Measurements from ENCODE around the gene DPP6.

Gene DPP6

DNA sequence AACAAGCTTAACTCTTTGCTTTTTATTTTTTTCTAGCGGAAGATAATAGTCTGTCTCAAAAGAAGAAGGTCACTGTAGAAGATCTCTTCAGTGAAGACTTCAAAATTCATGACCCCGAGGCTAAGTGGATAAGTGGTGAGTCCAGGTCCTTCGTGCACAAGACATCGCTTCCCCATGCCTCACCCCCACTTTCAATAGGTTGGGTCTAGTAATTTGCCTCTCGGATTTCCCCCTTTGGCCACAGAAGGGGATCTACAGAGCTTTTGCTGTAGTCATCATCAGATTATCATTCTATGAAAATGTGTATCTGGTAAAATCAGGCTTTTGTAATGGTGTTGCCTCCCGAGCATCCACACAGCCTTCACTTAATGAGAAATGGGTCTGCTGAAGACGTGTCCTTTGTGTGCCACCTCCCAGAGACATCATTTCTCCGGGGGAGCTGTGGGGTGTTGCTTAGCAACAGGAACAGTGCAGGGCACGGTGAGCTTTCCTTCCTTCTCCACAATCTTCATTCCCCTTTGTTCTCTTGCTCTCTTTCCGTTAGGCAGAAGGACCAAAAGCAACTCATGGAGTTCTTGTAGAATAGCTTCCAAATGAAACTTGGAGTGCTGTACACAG is 422.8 kb downstream of the DPP6 start:
- DNase-seq: no peak

DNA sequence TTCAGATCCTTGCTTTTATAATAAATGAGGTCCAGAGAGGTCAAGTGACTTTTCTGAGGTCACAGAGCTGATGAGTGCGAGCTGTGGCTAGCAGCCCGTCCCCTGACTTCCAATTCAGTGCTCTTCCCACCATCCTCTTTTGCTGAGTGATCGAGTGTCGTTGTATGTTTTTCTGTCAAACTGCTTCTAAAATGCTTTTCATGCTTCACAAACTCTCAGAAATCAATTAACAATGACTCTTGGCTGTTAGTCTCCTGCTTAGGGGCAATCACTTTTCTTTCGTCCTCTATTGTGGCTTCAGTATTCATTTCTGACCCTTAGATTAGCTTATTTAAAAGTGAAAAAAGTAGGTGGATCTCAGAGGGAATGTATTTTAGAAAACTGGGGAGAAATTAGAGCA is 423.7 kb downstream of the DPP6 start:
- DNase-seq: no peak

DNA sequence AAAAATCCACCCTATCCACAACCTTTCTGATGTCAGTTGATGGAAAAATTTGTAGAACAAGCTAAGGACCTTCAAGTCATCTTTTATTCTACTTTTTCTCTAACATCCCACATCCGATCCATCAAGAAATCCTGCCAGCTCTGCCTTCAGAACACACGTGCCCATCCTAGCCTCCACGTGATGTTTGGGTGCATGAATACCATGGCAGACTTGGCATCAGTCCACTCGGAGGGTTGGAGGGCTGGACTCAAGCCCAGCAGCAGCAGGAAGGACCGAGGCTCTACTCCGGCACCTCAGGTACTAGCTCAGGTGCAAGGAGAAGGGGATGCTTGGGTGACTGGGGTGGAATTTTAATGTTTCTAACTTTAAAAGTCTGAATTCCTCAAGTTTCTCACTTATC is 428.6 kb downstream of the DPP6 start:
- no peak for DNase-seq

DNA sequence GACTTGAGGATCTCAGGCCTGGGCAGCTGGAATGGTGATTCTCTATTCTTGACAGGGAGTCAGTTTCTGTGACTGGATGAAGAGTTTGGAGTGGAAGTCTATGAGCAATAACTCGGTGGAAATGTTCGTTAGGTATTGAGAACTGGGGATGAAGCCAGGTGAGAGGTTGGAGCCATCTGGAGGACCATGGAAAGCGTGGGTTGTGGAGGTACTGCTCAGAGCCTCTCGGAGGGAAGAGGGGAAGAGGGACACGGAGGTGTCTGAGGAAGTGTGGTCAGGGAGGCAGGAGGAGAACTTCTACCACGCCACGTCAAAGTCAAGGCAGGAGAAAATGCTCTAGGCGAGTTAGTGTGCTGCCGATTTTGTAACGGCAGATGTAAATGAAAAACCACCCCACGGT is 430.7 kb downstream of the DPP6 start:
- DNase-seq: no peak

DNA sequence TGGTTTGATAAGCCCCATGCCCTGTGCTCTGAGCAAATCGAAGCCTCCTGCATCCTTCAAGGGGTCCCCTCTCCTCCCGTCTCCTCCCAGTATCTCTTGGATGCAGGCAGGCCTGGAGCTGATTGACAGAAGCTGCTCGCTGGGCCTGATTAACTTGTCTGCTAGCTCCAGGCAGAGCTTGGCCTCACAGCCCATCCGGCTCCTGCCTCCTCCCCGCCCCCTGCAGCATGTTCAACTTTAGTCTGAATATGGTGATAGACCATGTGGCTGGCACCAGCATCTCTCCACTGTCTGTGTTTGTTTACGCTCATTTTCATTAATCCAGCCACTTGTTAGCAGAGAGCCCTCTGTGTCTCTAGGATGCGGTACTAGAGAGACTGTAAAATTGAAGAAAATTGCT is 432.2 kb downstream of the DPP6 start:
- no peak for DNase-seq

DNA sequence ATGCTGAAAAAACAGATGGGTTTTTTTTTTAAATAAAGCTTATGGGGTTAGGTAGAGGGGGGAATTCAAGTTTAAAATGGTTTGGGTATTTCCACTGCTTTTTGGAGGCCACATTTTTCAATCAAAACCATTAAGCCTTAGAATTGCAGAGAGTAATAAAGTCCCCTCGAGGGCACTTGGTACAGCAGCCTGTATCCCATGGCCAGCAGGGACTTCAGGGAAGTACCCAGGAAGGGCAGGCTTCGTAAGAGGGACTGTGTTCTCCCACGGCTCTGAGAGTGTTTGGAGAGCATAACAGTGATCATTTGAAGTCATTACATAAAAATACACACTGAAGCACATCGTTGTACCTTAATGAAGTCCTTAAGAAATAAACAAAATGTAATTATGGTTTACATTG is 432.7 kb downstream of the DPP6 start:
- no peak for DNase-seq

DNA sequence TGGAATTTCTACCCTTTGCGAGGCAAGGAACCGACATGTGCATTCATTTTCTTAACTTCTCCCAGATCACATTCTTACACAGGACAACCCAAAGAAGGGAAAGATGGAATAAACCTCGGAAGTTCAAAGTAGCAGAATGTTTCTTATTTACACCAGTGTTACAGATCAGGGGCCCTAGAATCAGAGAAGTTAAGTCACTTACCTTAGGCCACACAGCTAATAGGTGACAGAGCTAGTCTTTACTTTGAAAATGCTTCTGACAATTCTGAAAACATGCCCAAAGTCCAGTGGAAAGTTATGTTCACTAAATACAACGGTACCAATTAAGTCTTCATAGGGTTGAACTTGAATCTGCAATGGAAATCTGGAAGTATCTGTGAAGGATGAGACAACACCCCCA is 437.7 kb downstream of the DPP6 start:
- no peak for DNase-seq

DNA sequence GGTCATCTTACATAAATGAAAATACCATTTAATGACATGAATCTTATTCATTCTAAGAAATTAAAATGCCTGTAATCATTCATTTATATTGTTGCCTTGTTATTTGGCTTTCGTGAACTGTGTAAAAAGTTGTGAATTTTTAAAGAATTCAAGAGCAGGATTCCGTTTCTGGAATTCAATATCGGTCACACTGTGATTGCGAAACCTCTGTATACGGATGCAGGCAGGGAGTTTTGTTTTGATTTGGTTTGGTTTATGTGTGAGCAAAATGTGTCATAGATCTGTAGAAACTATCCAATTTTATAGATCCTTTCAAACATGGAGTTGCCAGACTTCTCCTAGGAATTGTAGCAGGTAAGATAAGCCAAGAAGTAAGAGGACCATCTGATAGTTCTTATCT is 441.4 kb downstream of the DPP6 start:
- no peak for DNase-seq

DNA sequence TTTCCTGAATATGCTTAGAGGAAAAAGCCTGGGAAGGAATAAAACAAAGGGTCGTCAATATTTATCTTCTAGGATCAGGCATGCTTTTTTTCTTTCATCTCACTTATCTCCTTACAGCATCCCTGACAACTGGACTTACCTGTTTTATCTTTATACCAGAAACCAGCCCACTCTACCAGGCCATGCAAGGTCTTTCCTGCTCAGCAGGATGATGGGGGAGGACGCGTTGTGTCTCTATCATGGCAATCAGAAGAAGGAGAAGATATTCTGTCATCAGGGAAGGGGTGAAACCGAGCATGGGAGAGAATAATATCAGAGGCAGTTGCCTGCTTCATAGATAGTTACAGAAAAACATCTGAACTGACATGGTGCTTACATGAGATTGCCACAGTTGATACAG is 445.6 kb downstream of the DPP6 start:
- DNase-seq: no peak

DNA sequence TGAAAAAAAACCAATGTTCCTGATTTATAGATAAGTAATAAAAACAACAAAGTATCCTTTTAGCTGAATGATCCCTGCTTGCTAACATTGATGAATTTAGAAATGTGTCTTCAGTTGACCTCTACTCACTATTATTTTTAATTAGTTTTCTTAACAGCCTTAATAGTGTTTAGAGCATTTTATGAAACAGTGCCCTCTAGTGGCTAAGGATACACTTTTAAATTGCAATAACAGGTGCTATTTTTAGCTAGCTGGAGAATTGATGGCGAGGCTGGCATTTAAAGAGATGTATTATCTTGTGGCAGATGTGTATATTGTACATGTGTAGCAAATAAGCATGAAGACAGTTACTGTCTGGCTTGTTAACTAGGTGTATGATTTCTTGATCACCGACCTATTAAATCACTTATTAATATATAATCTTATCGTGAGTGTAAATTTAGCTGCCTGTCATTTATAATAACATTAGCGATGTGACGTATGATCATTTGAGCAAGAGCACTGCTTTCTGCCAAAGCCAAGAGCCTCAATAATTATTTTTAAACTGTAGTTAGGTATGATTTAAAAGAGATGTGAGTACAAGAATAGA is 451.9 kb downstream of the DPP6 start:
- DNase-seq: no peak

DNA sequence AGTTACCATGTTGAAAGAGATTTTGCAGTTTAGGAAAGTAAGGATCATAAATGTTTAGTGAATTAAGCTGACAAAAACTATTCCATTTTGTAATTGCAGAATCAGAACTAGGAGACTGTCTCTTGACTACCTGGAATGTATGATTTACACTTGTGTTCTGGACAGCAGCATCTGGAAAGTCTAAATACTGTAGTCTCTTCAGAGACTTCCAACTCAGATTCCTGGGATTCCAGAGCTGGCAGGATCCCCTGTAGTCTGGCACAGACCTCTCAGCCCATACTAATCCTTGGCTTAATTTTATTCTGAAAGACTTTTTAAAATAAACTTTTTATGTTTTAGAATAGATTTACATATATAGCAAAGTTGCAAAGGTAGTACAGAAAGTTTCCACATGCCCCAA is 452.7 kb downstream of the DPP6 start:
- no peak for DNase-seq

DNA sequence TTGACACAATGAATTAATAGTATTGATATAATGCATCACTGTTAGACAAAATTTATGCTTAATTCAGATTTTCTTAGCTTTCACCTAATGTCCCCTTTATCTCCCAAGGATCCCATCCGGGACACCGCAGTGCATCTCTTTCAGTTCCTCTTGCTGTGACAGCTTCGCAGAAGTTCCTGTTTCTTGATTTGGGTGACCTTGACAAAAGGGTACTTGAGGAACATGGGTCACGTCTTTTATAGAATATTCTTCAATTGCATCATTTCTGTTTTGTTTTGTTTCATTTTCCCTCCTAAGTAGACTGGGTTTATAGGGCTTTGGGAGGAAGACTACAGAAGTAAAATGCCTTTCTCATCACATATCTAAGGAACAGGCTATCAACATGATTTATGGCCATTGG is 453.2 kb downstream of the DPP6 start:
- DNase-seq: no peak

DNA sequence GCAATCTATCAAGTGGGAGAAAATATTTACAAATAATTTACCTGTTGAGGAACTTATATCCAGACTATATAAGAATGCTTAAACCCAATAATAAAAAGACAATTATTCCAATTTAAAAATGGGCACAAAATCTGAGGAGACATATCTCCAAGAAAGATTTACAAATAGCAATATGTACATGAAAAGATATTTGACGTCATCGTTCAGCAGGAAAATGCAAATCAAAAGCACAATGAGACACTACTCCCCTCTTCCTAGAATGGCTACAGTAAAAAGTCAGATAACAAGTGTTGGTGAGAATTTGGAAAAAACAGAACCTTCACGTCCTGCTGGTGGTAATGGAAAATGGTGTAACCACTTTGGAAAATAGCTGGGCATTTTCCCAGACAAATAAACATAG is 457.0 kb downstream of the DPP6 start:
- DNase-seq: no peak

DNA sequence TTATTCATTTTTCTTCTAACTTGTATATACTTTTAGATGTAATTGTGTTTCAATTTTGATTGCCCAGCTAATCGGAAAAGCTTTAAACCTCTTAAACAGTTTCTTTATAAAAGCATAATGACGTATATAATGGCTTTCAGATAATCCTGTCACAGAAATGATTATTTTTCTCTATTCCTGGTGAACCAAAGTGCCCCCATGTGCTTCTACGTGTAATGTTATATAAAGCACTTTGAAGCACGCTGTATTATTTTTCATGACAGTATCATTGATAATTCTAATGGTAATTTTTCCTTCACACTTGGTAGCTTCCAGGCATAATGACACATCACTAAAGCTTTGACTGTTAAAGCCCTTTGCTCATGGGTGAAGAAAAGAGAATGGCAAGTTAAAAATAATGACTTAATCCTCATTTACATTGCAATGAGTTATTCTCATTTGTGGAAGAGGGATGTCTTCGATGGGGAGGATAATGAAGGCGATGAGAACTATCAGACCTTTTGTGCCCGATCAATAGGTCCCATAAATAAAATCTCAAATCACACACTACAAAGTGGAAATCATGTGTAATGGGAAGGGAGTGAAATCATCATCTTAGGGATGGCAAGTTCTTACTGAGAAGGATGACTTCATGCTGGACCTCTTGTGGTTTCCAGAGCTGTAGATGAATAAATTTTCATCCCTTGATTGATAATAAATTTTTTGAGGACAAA is 460.1 kb downstream of the DPP6 start:
- DNase-seq: no peak

DNA sequence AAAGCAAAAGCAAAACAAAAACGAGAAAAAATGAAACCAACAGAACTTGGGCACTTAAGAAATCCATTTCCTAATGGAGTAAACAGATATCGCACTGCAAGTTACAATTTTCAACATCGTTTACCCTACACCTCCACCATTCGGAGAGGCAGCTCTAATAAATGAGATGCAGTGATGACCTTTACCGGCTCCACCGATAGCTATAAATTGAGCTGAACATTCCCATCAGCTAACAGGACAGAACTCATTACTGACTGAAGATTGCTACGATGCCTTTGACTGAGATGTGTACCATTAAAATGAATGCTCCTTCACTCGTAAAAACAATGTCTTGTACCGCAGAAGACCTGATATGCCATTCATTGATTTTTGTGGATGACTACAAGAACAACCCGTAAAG is 465.6 kb downstream of the DPP6 start:
- no peak for DNase-seq

DNA sequence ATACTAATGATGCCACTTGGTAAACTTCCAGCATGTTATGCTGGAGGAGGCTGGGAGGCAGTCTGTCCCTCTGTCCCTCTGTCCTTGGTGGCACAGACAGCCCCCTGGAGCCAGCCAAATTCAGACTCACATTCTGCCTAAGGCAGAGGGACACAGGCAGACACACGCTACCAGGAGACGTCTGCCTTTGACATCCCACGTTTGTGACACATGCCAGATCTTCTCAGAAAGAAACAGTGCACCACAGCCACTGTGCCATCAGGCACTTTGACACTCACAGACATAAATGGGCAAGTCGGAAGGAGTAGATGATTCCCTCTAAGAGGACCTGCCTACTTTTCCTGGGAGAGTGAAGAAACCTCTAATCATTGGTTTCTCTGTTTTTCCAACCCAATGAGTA is 467.0 kb downstream of the DPP6 start:
- DNase-seq: no peak

DNA sequence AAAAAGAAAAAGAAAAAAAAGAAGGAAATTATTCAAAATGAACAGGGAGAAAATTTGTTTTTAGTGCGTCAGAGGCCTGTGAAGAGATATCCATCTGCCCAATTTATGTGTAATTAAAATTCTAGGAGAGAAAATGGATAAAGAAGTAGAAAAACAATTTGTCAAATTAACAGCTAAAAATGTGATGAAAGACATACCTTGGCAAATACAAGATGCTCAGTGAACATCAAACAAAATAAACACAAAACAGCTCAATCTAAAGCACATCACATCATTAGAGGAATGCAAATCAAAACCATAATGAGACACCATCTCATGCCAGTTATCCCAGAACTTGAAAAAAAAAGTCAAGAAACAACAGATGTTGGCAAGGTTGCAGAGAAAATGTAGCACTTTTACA is 477.9 kb downstream of the DPP6 start:
- DNase-seq: no peak

DNA sequence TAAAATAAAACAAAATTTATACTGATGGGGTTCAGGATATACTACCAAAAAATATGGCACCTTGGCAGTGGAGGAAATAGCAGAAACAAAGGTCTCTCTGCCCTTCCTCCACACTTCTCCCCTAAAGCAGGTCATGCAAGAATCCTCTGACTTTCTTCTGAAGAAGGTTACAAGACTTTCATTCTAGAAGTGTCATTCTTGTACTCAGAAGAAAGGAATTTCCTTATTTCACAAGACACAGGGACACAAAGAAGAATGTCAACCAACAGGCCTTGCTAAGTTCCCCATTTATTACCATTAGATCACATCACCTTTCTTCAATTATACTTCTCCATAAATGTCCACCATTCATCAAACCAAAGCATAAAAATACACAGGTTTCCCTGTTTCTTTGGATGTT is 480.6 kb downstream of the DPP6 start:
- no peak for DNase-seq

DNA sequence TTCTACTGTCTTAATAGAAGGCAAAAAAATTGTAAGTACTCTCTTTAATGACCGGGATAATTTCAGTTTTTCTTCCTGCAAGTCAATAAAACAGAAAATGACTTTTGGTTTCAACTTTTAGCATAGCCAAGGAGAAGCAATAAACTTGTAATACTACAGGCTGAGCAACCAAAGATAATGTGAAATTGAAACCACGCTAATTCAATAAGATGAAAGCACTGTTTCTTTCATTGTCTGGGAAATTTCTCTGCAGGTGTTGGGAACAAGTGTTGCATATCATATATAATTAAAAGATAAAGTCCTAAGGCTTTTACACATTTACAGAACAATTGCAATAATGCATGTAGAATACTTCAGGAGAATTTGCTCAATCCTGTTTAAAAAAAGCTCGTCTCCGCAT is 488.4 kb downstream of the DPP6 start:
- no peak for DNase-seq

DNA sequence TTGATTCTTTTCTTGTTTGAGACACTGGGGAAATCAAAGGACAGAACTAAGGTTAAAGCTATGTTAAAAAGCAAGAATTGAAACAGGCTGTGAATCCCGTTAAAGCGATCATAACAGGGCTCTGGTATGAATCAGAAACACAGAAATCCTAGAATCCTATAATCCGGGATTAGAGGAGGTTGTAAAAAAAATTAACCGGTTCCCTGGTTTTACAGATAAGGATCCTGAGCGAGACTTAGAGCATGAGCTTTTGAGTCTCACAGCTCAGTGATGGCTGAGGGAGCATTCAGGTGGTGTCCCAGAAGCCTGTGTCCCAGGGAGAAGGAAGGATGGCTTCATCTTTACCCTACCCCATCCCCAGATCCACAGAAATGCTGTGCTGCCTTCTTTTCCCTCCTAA is 489.4 kb downstream of the DPP6 start:
- DNase-seq: no peak

DNA sequence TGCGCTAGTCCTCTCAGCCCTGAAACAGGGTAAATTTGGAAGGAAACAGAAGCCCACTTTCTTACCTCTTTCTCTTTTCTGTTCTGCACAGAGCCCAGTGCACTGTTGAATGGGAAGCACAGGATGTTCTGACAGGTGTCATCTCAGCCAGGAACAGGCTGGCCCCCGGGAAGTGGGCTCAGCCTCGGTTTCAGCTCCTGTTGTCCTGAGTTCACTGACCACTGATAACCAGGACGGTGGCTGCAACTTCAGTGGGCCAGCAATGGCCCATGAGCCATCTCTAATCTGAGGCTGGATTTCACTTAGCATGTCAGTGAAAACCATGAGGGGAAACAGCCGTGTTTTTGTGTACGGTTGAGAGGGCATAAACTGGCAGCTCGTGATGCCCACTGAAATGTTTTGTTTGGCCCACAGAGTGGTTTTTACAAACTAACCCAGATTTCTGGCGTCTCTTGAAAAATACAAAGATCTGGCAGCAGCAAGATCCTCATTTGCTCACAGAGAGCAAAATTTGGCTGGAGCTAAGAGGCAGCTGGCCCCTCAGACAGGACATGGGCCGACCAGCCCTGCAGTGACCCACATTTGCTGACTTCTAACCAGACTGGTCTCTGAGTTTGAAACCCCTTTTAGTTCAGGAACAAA is 494.9 kb downstream of the DPP6 start:
- no peak for DNase-seq

DNA sequence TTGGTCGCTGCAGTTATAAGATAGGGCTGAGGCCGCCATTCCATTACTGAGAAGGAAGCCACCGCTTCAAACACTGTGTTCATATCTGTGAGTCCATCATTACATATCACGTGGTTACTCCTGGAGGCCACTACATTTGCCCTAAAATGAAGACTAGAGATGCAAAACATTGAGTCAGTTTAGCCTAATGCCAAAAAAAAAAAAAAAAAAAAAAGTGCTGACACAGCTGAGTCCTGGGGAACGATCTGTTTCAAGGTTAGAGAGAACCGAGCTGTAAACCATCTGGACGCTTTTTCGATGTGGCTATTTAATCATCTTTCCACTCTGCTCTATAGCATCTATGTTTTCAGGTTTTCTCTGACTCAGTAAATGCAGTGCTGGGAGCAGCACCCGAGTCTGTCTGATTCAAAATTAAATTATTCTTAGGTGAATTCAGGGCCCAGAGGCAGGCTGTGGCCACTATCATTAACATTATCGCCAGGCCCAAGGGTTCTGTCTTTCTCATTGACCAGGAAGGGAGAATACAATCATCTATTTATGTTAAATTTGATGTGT is 501.6 kb downstream of the DPP6 start:
- DNase-seq: no peak

DNA sequence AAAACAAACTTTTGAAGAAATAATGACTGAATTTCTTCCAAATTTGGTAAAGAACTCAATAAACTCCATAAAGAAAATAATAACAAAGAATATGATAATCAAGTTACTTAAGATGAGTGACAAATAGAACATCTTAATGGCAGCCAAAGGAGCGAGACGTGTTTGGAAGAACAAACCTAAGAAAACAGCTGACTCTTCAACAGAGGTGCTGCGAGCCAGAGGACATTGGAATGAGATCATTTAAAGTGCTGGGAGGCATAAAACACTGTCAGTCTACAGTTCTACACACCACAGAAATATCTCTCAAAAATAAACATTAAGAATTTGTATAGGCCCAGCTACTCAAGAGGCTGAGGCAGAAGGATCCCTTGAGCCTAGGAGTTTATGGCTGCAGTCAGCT is 507.3 kb downstream of the DPP6 start:
- no peak for DNase-seq

DNA sequence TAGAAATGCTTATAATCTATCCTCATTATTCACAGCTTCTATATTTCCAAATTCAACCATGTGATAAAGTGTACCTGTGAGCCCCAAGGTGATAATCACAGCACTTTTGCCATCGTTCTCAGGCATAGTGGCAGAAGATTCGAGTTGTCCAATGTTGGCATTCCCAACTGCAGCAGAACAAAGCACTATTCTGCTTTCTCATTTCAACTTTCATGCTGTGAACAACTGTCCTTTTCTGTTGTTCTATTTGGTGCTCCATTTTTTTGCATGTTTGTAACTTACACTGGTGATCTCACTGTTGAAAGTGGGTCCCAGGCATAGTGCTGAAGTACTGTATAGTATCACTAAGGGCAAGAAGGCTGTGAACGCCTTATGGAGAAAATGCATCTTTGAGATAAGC is 512.5 kb downstream of the DPP6 start:
- no peak for DNase-seq

Measured in CD4-positive, alpha-beta T cell treated with Interleukin-17A for 4 hours (primary cell).